Activated CD4-positive, CD25-positive, alpha-beta regulatory T cell (primary cell): Measurements from ENCODE around the gene FGF14.

Source experiments
- DNase-seq, 4 experiments: peaks; one replicate each; lab custom pipeline; 2025; lab: John Stamatoyannopoulos, UW

The FGF14 gene

DNA sequence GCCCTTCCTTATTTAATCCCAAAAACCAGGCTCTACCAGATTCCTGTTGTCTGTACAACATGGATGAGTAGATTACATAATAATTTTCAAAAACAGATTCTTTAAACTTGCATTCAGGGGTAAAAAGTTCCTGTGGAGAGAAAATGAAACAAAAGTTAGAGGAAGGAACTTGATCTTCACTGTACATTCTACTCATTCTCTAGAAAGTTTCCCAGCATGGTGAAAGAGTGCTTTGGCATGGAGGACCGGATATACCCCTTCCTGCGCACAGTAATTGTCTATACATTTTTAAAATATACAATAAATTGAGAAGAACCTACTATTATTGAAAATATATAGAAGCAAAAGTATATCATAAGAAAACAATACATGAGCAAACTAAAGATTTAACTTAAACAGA lies 675.2 kb downstream of the FGF14 start:
- DNase-seq: no peak

DNA sequence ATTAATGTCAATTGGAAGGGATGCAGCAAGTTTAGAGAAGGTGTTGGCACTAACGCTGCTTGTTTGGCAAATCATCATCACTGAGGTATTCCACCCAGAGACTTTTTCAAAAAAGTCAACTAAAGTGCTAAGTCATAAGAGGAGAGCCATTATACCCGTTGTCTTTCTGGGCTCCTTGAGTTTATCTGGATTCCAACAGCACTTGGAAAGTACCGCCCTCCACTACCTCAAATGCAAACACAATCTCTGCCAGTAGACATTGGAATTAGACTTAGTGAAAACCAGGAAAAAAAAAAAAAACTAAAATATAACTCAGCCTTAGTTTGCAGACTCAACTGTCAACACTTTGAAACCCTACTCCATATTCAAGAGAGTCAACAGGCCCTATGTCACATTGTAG lies 683.4 kb downstream of the FGF14 start:
- no peak for DNase-seq

DNA sequence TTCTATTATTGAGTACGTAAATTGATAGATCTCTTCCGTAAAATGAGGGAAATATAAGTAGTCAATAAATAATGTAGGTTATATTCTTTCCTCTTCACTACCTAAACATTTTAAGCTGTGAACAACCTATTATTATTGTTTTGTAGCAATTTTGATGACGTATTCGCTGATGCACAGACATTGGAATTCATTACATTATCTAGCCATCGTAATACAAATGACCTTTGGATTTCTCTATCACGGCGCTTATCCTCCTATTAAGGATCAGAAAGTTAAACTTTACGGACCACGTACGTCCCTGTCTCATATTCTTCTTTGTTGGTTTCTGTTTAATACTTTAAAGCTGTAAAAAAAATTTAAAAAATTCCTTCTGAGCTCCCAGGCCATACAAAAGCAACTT lies 684.5 kb downstream of the FGF14 start:
- DNase-seq: no peak

DNA sequence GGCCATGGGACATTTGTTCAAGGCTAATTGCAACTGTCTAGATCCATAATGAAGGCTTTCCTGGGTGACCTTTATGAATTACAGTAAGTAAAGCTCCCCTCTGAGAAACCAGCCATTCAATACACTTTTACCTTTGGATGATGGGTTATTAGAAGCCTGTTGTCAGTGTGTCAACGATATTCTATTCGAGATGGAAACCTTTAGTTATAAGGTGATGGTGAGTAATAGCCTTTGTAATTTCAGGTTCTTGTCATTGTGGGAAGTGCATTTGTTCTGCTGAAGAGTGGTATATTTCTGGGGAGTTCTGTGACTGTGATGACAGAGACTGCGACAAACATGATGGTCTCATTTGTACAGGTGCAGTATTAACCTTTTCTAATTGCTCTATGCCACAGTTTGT lies 687.7 kb downstream of the FGF14 start:
- DNase-seq: no peak

DNA sequence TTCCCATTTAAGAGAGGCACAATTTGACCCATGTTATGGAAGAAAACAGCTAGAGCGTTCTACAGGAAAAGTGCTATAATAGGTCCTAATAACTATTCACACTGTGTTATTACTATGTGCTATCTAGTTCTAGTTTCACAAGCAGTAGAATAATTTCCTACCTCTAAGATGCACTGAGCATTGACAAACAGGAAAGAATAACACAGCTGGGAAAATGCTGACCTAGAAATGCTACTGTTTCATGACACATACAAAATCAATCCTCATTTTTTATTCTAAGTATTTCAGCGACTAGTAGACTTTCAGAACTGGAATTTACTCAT lies 689.9 kb downstream of the FGF14 start:
- DNase-seq: no peak

DNA sequence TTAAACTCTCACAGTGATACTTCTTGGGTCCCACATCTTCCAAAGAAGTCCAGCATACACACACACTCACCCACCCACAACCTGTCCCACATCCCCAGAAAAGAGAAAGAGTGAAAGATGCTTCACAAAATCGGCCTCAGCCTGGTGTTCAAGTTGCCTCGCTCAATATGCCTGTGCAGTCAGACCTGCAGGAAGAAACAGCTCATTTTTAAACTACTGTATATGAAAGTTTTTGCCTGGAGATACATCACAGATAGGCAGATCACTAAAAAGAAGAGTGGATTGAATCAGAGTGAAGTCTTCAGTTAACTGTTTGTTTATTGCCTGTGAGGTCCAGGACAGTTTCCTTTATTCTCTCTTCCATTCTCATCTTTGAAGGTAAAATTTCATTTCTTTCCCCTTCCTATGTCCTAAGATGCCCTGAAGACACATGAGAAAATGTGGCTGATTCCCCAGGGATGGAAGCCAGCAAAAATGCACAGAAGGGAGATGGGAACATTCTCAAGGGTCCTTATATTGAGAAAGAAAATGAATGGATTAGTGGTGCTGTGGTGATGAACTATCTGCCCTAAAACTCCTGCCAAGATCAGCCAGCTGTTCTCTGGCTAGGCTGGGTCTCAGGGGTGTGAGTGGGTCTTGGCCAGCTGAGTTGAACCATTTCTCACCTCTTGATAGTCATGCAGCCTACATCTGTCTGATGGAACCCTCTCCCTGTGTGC lies 690.4 kb downstream of the FGF14 start:
- DNase-seq: no peak

DNA sequence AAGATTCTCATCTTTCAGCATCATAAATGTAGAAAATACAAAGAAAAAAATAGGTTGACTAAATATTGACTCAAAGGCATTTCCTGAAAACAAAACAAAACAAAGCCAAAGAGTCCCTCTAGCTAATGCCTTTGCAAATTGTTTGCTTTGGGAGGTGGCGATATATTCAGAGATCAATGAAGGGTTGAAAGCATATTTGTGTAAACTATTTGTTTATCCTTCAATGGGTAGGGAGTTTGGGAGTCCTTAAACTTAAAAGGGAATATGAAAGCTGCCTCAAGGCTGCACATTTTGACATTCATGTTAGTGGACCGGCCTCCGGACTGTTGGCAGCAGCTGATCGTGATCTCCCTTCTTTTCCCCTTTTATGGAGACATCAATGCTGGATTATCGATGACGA lies 691.9 kb downstream of the FGF14 start:
- no peak for DNase-seq

DNA sequence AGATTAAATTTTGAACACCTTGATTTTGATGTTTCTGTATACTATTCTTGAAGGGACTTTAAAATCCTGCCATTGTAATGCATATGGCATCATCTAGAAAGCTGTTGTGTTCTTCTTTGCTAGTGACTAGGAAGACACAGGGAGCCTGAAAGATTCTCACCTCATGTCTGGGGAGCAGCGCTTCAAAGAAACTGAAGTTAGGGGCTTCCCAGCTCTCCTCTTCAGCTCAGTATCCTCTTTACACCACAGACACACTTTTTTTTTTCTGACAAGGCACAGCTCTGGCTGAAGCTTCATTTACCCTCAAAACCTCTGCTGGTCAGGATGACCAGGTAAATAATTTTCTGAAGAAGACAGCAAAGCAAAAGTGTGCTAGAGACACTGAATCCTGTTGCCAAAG lies 693.7 kb downstream of the FGF14 start:
- no peak for DNase-seq

DNA sequence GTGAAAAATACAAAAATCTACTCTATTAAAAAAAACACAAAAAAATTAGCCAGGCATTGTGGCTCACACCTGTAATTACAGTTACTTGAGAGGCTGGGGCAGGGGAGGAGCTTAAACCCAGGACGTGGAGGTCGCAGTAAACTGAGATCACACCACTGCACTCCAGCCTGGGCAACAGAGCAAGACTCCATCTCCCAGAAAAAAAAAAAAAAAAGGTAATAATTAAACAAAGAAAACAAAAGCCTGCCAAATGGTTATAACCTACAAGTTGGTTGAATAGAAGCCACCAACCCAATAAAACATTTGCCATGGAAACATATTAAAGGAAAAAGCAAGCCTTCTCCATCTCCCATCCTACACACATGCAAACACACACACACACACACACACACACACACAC lies 694.2 kb downstream of the FGF14 start:
- no peak for DNase-seq

DNA sequence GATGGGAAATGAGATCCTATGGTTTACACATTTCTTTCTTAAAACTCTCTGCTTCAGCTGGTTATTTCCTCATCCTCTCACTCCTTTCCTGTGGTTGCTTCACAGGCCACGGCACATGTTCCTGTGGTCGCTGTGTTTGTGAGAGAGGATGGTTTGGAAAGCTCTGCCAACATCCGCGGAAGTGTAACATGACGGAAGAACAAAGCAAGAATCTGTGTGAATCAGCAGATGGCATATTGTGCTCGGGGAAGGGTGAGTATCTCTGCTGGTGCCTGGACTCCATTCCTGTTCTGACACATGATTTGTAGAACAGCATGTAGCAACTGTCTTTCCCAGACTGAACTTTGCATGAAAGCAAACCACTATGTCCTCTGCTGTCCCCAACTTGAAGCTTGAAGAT lies 695.2 kb downstream of the FGF14 start:
- DNase-seq: no peak

DNA sequence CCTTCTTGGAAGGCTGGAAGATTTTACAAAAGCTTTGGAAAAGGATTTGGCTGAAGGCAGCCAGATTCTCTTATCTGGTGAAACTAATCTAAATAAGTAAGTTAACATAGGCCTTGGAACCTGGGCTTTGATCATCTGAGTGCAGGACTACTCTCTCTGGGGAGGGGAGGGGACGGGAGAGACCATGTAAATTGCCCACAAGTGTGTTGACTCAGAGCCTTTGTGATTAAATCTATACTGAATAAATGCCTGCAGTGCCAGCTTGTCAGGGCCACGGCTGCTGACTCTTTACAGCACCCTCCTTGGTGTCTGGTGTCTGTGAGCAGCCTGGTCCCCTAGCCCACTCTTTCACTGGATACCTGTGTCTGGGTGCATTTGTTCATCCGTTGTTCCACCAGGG lies 698.0 kb downstream of the FGF14 start:
- no peak for DNase-seq

DNA sequence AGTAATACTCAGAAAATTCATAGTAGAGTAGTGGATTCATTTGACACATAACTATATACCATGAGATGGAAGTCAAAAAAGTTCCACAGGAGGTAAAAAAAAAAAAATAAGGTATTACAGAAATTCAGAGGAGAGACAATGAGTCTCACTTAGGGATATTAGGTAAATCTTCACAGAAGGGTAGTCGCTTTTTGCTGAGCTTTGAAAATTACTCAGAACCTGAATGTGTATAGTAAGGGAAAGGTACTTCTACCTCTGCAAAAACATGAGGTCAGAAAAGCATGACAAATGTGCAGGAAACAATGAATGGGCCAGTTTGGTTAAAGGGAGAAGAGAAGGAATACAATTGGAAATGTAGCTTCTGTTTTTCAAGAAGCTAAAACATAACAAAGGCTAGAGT lies 698.8 kb downstream of the FGF14 start:
- no peak for DNase-seq

DNA sequence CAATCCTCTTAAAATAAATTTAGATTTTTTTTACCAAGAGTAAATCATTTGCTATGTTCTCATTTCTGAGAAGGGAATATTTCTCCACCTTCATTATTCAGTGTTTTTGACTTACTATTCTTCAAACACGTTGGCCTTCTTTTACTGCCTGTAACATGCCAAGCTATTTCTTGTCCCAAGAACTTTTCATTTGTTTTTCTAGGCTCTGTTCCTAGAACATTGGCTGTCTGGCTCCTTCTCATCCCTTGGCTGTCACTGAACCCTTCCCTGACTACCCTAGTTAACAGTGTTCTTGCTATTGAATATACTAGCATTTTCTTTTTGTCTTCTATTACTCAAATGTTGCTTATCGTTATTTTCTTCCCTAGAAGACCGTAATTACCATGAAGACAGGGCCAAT lies 701.2 kb downstream of the FGF14 start:
- DNase-seq: no peak

DNA sequence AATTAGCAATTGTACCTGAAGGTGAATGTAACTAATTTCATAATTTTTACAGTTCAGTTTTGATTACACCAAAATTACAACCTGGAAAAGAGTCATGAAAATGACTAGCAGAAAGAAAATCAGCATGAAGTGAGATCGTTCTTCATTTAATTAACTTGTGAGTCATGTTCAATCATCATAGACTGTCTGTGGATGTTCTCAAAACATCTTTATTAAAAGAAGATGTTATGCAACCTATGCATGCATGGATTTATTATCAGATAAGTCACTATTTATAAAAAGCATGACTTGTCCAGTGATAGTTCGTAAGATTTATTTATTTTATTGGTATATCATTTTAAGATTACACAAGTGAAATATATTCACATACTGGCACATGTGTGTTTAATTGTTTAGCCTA lies 703.4 kb downstream of the FGF14 start:
- DNase-seq: no peak

DNA sequence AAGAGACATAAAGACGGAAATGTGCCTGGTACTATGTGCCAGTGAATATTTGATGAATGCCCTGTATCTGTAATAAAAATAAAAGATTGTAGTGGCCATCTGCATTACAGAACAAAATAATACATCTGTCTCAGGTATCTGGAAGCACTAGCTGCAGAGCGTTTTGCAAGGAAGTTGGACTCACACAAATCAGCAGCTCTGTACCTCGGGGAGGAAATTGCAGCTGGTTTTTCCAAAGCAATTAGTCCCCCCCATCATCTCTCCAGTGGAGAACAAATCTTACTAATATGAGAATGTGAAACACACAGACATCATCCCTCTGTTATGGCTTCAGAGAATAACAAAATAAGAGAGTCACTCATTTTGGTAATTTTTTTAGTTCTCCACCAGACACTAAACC lies 704.1 kb downstream of the FGF14 start:
- DNase-seq: no peak

DNA sequence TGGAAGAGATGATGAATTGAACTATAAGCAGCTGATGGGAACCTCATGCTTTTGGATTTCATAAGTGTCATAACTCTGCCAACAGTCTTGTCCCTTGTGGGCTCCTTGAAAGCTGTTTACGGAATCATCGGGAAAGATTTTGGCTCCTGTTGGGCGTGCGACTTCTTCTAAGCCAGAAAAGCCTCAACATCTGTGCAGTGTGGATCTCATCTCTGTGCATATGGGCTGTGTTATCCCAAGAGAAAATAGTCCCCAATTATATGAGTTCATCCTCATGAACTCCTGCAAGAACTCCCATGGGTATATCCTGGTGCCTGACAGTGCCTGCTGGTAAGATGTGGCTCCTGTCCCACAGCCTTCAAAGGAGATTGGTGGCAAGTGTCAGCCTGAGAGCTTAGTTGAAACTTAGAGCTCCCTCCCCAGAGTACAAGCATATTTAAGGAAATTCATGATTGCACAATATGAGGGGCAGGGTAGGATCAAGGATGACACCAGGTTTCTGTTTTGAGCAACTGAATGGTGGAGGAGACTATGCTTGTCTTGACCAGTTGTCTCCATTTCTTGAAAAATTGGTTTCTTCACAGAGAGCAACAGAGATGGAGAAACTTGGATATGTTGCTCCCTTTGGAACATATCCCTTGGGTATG lies 705.9 kb downstream of the FGF14 start:
- no peak for DNase-seq

DNA sequence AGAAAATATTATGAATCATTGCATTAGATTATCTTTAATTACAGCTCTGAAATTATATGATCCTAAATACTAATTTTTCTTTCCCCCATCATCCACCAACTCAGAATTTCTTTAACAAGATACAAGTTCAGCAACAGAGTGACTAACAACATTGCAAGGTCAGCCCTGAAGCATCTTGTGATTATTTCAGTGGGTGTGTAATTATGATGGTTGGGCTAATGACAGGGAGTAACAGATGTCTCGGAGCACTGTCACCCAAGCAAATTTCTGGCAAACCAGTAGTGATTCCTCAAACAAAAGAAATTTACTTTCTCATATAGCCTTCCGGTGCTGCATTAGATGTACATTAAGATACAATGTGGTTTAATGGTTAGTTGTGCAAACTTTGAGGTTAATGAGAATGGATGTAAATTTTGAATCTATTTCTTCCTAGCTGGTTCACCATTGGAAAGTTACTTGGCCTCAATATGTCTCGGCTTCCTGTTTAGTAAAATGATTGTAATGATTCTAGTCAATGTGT lies 710.4 kb downstream of the FGF14 start:
- no peak for DNase-seq

DNA sequence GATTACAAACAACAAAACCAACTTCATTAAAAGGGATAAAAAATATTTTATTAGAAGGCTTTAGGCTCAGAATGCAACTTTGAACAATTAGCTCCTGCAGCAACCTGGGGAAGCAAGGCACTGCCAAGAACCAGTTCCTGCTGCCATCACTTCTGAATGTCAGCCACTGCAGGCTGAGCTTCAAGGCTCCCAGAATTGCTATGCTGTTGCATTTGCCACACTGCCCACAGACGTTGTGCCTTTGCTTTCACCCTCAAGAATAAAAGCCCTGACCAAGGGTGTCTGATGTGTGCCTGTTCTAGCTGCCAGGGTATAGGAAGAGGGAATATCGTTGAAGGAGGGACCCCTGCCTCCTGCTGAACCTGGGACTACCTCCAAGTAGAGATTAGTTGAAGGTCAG lies 711.0 kb downstream of the FGF14 start:
- no peak for DNase-seq

DNA sequence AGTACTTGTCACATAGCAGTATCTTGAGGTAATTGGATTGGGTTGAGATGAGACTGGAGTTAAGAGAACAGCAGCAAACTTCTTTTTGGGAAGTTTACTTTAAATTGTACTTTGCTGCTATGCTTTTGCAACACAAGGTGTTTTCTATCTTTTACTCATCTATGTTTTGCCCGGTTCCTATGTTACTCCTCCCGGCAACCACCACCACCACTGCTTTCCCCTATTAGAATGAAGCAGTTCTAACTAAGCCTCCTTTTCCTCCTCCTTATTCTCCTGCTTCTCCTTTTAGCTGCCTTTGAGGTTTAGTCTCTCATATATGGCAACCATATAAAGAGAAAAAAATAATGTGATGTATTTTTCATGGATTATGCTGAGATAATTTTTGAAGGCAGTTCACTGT lies 715.8 kb downstream of the FGF14 start:
- no peak for DNase-seq

DNA sequence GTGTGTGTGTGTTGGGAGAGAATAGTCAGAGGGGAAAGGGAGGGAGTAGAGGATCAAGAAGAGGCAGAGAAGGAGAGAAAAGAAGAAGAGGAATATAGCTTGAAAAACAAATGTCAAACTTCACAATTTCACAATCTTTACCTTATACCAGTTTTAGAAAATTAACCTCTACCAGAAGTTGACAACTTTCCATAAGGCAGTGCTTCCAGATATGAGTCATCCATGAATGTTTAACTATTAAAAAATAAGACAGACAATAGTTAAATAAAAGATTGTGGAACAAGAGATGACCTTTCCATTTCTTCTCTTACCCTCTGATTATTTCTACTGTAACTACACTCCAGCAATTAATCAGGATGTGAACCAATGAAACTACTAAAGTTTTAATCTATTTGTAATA lies 720.0 kb downstream of the FGF14 start:
- DNase-seq: no peak

DNA sequence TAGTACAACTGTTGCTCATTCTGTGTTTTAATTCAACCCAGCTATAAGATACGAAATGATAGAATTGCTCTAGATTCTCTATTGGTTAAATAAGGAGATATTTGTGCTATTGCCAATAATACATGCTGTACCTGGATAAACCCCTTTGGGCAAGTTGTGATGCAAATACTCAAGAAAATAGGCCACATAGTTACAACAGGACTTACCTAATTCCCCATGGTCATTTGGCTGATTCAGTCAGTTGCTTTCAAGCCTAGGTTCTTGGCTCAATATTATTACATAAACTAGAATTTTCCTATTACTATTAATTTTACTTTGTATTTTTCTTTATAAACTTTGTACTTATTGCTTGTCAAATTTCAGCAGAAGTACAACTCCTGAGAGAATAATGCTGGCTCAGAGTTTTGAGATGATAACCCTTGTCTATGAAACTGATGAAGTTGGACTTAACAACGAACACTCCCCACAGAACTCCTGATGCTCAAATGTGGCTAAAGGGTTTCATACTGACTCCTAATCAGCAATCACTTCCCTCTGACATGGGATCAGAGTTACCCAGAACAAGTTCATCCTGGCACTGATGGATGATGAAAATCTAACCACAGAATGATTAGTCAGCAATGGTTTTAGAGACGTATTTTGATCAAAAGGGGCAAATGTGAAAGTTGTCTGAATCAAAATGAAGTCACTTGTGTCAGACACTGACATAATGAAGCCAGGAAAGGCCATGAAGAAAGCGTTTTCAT lies 728.3 kb downstream of the FGF14 start:
- no peak for DNase-seq

DNA sequence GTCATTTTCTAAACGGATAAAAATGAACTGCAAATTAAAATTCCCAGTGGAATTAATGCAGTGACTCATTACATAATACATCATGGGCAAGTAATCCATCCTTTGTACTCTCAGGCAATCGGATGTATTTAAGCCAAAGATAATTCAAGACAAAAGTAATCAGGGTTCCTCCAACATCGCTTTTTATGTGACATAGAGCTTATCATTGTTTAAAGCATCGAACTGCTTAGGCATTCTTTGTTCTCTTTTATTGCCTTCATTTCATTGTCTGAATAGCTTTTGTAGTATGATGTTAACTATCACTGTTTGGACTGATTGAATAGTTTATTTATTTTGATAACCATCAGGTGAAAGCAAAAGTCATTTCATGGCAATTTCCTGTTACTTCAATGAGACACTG lies 740.0 kb downstream of the FGF14 start:
- DNase-seq: no peak
